Measurements from ENCODE around the gene GSTM1.

DNA sequence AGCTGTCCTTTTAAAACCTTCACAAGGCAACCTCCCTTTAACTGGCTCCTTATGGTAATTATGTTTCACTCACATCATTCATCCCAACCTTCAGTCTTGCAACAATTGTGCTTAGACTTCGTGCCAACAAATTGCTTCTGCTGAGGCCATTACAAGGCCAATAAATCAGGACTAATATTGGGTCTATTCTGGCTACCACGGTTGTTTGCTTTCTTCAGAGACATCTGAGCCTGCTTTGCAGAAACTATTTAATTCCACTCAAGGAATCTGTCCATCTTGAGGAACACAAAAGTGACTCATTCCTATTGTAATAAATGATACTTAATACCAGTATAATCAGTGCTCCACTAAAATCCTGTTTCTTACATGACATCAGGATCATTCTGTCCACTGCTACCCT, 34.3 kb upstream of the GSTM1 start:
- TF ChIP-seq, protein P1, sequence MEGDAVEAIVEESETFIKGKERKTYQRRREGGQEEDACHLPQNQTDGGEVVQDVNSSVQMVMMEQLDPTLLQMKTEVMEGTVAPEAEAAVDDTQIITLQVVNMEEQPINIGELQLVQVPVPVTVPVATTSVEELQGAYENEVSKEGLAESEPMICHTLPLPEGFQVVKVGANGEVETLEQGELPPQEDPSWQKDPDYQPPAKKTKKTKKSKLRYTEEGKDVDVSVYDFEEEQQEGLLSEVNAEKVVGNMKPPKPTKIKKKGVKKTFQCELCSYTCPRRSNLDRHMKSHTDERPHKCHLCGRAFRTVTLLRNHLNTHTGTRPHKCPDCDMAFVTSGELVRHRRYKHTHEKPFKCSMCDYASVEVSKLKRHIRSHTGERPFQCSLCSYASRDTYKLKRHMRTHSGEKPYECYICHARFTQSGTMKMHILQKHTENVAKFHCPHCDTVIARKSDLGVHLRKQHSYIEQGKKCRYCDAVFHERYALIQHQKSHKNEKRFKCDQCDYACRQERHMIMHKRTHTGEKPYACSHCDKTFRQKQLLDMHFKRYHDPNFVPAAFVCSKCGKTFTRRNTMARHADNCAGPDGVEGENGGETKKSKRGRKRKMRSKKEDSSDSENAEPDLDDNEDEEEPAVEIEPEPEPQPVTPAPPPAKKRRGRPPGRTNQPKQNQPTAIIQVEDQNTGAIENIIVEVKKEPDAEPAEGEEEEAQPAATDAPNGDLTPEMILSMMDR (conservative IDR thresholded peaks at IDR 0.05), result no peak
- TF ChIP-seq ZFX (IDR thresholded peaks at IDR 0.05), result no peak
